VCaP (cell line): Measurements from ENCODE around the gene LAMA3.

ENCODE experiments used
- H3K27ac ChIP-seq: fragments of 450-650 bp; 2 replicates; pipeline ENCODE4 v1.5.1; 2017
- TF ChIP-seq, protein P1 (sequence below): fragments of 450-650 bp; conservative IDR thresholded peaks from 2 replicates; pipeline ENCODE4 v1.5.1; 2017; ENCODE audit warnings: mild to moderate bottlenecking, moderate library complexity

The LAMA3 gene

DNA sequence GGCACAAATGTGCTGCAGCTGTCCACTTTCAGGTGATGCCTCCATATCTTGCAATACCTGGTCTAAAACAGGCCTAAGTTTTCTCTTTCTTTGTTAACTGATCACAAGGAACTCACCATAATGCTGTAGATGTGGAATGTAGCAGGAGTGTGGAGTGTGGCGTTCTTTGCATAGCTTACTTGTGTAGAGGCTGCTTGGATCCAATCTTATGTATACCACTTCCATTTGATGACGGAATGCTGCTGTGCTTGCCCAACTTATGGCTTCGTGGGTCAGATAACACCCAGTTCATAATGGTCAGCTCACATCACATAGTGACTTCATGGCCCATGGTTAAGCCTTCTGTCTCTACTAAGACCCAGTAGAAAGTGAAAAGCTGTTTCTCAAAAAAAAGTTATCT is 114.5 kb downstream of the LAMA3 start:
- TF ChIP-seq, protein P1, sequence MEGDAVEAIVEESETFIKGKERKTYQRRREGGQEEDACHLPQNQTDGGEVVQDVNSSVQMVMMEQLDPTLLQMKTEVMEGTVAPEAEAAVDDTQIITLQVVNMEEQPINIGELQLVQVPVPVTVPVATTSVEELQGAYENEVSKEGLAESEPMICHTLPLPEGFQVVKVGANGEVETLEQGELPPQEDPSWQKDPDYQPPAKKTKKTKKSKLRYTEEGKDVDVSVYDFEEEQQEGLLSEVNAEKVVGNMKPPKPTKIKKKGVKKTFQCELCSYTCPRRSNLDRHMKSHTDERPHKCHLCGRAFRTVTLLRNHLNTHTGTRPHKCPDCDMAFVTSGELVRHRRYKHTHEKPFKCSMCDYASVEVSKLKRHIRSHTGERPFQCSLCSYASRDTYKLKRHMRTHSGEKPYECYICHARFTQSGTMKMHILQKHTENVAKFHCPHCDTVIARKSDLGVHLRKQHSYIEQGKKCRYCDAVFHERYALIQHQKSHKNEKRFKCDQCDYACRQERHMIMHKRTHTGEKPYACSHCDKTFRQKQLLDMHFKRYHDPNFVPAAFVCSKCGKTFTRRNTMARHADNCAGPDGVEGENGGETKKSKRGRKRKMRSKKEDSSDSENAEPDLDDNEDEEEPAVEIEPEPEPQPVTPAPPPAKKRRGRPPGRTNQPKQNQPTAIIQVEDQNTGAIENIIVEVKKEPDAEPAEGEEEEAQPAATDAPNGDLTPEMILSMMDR, result no peak
- H3K27ac ChIP-seq, result no peak overlapping the region

DNA sequence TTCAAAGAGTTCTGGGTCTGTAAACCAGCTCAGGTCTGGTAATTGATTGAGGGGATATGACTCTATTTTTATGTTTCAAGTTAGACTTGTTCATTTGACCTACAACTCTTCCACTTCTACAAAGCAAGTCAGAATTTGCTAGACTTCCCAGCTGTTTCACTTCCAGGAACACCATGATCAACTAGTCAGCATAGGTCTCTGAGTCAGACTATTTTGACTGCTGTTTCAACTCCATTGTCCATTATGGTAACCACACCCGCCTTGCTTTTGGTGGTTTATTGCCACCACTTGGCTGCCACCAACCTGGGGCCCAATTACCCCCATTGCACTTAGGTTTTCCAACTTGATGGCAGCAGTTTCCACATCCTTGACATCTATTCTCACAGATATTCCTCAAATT is 116.6 kb downstream of the LAMA3 start:
- TF ChIP-seq, protein P1, result no peak
- H3K27ac ChIP-seq, result no peak overlapping the region

DNA sequence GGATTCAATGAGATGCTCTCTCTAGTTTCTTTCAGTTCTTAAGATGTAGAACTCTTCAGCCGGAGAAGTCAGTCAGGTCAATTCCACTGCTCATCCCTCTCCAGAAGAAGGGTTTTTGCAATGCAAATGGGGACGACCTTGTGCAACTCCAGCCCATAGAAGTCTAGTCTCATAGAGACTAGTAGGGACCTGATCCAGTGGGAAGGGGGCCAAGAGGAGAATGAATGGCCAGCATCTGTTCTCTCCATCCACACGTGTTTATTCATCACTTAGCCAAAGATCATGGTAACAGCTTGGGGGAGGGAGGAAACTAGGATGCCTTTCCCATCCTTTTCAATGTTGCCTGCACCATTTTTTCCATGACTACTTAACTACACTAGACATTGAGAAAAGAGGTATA is 120.2 kb downstream of the LAMA3 start:
- TF ChIP-seq, protein P1, result no peak
- no peak overlapping the region for H3K27ac ChIP-seq

DNA sequence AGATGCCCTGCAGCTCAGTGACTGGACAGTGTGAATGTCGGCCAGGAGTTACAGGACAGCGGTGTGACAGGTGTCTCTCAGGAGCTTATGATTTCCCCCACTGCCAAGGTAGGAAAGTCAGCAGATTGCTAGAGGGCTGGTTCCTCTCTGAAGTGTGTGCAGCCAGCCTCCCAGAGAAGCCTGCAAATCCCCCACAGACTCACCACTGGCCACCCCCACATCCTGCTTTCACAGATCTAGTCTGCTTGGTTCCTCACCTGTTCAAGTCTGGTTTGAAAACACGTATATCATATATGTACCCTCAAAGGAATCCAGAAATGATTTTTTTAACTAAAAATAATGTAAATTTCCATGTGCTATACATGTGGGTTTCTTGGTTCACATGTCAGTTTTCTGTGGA is 121.1 kb downstream of the LAMA3 start:
- TF ChIP-seq, protein P1, result no peak
- no peak overlapping the region for H3K27ac ChIP-seq

DNA sequence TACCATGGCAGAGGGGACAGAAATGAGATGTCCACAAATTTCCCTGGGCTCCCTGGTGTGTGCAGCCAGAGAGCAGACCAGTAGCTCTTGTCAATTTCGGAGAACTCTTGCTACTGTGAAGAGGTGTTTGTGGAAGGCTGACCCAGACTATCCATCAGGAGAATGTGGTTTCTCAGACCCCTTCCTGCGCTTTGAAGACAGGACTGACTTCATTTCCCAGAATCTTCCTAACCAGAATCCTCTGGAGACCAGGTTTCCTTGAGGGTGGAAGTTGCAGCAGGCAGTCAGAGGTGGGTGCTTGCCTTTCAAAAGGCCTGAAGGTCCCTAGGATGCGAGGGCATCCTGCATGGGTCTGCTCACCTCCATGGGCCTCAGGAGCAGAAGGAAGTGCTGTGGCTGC is 121.9 kb downstream of the LAMA3 start:
- TF ChIP-seq, protein P1, result no peak
- H3K27ac ChIP-seq, result no peak overlapping the region

DNA sequence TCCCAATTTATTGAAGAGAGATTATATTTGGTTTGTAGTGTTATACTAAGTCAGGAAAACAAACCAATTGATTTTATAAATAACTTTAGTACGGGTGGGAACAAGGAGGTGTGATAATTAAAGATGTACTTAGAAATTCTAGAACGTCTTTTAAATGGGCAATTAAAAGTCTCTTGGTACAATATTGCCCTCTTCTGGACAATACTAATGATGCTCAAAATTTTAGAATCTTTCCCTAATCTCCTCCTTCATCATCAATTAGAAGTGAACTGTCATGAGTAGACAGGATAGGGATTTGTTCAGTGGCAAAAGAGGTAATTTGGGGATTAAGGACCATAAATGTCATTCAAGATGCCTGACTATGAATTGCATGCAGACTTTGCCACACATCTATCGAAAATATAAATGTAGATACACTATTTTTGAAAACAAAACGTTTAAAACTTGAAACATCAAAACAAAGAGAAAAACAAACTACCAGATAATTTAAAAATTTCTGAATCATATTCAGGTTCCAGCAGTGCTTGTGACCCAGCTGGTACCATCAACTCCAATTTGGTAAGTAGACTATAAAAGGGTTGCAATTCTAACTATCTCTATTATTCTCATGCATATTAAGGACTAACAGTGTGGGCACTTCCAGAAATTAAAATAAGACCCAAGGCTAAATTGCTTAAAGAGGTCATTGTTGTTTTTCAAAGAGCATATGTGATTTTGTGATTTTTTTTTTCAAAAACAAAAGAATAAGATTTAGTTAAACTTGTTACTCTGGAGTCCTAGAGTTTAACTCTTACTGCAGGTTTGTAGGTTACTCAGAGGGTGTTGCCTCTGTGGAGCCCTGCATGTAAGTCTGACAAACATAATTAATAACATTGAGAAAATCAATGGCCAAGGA is 123.5 kb downstream of the LAMA3 start:
- H3K27ac ChIP-seq, result no peak overlapping the region
- TF ChIP-seq, protein P1, result peak; percentile 72

DNA sequence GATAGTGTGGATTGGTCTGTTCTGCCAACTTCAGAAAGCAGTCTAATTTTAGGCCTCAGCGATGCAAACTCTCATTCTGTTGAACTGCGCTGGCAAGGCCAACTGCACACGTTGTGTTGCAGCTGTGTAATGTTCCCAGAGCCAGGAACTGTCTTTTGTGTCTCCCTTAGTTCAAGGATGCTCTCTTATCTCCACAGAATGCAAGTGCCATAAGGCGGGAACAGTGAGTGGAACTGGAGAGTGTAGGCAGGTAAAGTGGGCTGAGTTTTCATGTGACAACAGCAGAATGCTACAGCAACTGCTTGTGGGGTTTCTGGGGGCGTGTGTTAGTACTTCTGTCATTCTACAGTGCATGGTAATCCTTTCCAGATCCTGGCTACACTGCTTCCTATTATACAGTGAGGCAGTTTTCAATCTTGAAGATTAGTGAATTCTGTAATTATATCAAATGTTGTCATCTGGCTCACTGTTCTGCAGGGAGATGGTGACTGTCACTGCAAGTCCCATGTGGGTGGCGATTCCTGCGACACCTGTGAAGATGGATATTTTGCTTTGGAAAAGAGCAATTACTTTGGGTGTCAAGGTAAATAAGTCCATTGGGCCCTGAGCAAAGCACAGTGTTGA is 125.8 kb downstream of the LAMA3 start:
- no peak overlapping the region for H3K27ac ChIP-seq
- TF ChIP-seq, protein P1, result no peak
